ENCODE data around the gene UIMC1.

GRCh38 chr5:177043114-177043513 is 36.5 kb upstream of the UIMC1 start:
- TF ChIP-seq POLR2A (IDR thresholded peaks at IDR 0.05) = no peak
- TF ChIP-seq, protein P1, sequence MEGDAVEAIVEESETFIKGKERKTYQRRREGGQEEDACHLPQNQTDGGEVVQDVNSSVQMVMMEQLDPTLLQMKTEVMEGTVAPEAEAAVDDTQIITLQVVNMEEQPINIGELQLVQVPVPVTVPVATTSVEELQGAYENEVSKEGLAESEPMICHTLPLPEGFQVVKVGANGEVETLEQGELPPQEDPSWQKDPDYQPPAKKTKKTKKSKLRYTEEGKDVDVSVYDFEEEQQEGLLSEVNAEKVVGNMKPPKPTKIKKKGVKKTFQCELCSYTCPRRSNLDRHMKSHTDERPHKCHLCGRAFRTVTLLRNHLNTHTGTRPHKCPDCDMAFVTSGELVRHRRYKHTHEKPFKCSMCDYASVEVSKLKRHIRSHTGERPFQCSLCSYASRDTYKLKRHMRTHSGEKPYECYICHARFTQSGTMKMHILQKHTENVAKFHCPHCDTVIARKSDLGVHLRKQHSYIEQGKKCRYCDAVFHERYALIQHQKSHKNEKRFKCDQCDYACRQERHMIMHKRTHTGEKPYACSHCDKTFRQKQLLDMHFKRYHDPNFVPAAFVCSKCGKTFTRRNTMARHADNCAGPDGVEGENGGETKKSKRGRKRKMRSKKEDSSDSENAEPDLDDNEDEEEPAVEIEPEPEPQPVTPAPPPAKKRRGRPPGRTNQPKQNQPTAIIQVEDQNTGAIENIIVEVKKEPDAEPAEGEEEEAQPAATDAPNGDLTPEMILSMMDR (IDR thresholded peaks at IDR 0.05) = no peak

All from testis (tissue), 2 donors.